ENCODE results near the gene UST. TPM values are rescaled to one million over a fixed set of nuclear protein-coding genes. Genes with fewer than 3 reads are reported as not detected.

UST gene
- total and polyA plus RNA-seq, 2 donors (not counting 1 experiment from before 2014, with no cell fraction given) = 7.3 to 16.9 TPM

- POLR2A ChIA-PET = no interaction called here
- H3K27me3 Mint-ChIP-seq = no peaks in the 10 kb centered on the region
- Histone ChIP-seq H3K79me2 (ENCODE audit: control insufficient read depth, insufficient read depth, low read length) (peaks cover 99% of the 10 kb centered on the region), H3K27me3 (replicated peaks in 1 of 4; ENCODE audit: control extremely low read depth in 1 of 4, control insufficient read depth in 3 of 4, insufficient read depth in 4 of 4, low read length in 3 of 4) (no peaks in the 10 kb centered on the region), H4K20me1 (ENCODE audit: control insufficient read depth, insufficient read depth, low read length, poor library complexity, severe bottlenecking) (peaks cover 20% of the 10 kb centered on the region), H3K36me3 (replicated peaks in 1 of 2; ENCODE audit: control extremely low read depth in 1 of 2, control insufficient read depth in 1 of 2, extremely low read depth in 1 of 2, insufficient read depth in 2 of 2, low read length in 1 of 2) (no peaks in the 10 kb centered on the region), H3K9me3 (ENCODE audit: control extremely low read depth in 1 of 3, control insufficient read depth in 2 of 3, insufficient read depth in 1 of 3, low read length in 2 of 3) (peaks cover 3 to 8% (median 5%) of the 10 kb centered on the region in 3 donors), H2AFZ (ENCODE audit: insufficient read depth, low read depth, low read length, poor library complexity, severe bottlenecking) (no peak overlapping the region), H3K27ac (ENCODE audit: low read length in 2 of 2) (no peak overlapping the region), H3K9ac (ENCODE audit: low read length) (no peak overlapping the region), H3K4me3 (ENCODE audit: control extremely low read depth in 1 of 5, extremely low read depth in 1 of 5, insufficient read depth in 1 of 5, low read depth in 2 of 5, low read length in 4 of 5) (no peak overlapping the region), H3K4me2 (replicated peaks; ENCODE audit: low read depth, low read length, poor library complexity, severe bottlenecking) (peak overlapping the region; percentile 36), H3K4me1 (ENCODE audit: control insufficient read depth in 2 of 2, insufficient read depth in 2 of 2, low read length in 2 of 2) (peaks cover 18 to 22% of the 10 kb centered on the region in 2 donors)
- H3K9me3 Mint-ChIP-seq (ENCODE audit: insufficient read depth) = peaks cover 2% of the 10 kb centered on the region
- no peak overlapping the region for H3K27ac Mint-ChIP-seq
- 33% methylated on average over 10 of the region's 10 CpGs for WGBS (ENCODE audit: insufficient coverage)
- ATAC-seq (ENCODE audit: low read depth) = peak; percentile 72
- no peak for TF ChIP-seq EZH2 (IDR thresholded peaks at IDR 0.05; ENCODE audit: borderline replicate concordance, insufficient read depth, low read depth, low read length, poor library complexity, severe bottlenecking)
- peaks cover 40% of the 10 kb centered on the region for H3K4me1 Mint-ChIP-seq
- peak overlapping the region; percentile 54 for H3K4me3 Mint-ChIP-seq
- peak; percentile 42 for DNase-seq
- intact Hi-C loops (cut with micrococcal nuclease) = loop anchor here (5.0 kb wide), 1 partner anchor 34 kb away; no protein-coding TSS in a partner anchor
- CTCF ChIA-PET = no interaction called here
Measured at GRCh38 chr6:148790817-148791216, 44.0 kb downstream of the UST start.

- no peak overlapping the region for H3K27ac ChIP-seq (ENCODE audit: low read length in 2 of 2)
- peaks cover 3 to 8% (median 5%) of the 10 kb centered on the region in 3 donors for H3K9me3 ChIP-seq (ENCODE audit: control extremely low read depth in 1 of 3, control insufficient read depth in 2 of 3, insufficient read depth in 1 of 3, low read length in 2 of 3)
- H3K27ac Mint-ChIP-seq = no peak overlapping the region
- H3K36me3 ChIP-seq (replicated peaks in 1 of 2; ENCODE audit: control extremely low read depth in 1 of 2, control insufficient read depth in 1 of 2, extremely low read depth in 1 of 2, insufficient read depth in 2 of 2, low read length in 1 of 2) = no peaks in the 10 kb centered on the region
- ChIA-PET POLR2A (no interaction called here), CTCF (interaction anchor here (0.5 to 1.1 kb wide), 2 partner anchors 51 to 215 kb away, joined by 3 to 5 read pairs; no protein-coding TSS in a partner anchor)
- peaks cover 99% of the 10 kb centered on the region for H3K79me2 ChIP-seq (ENCODE audit: control insufficient read depth, insufficient read depth, low read length)
- ATAC-seq (ENCODE audit: low read depth) (no peak), DNase-seq (no peak)
- 94% methylated on average over 2 of the region's 3 CpGs for WGBS (ENCODE audit: insufficient coverage)
- H3K4me1 Mint-ChIP-seq = peaks cover 37% of the 10 kb centered on the region
- no peak overlapping the region for H3K9ac ChIP-seq (ENCODE audit: low read length)
- H3K9me3 Mint-ChIP-seq (ENCODE audit: insufficient read depth) = peaks cover 2% of the 10 kb centered on the region
- no peak for TF ChIP-seq EZH2 (IDR thresholded peaks at IDR 0.05; ENCODE audit: borderline replicate concordance, insufficient read depth, low read depth, low read length, poor library complexity, severe bottlenecking)
- no peak for TF ChIP-seq CTCF (IDR thresholded peaks at IDR 0.05)
- no peak overlapping the region for H3K4me3 Mint-ChIP-seq
- H3K4me3 ChIP-seq (ENCODE audit: control extremely low read depth in 1 of 5, extremely low read depth in 1 of 5, insufficient read depth in 1 of 5, low read depth in 2 of 5, low read length in 4 of 5) = no peak overlapping the region
- H3K27me3 ChIP-seq (replicated peaks in 1 of 4; ENCODE audit: control extremely low read depth in 1 of 4, control insufficient read depth in 3 of 4, insufficient read depth in 4 of 4, low read length in 3 of 4) = no peaks in the 10 kb centered on the region
- H4K20me1 ChIP-seq (ENCODE audit: control insufficient read depth, insufficient read depth, low read length, poor library complexity, severe bottlenecking) = peaks cover 16% of the 10 kb centered on the region
- no peak overlapping the region for H2AFZ ChIP-seq (ENCODE audit: insufficient read depth, low read depth, low read length, poor library complexity, severe bottlenecking)
- peaks cover 18 to 22% of the 10 kb centered on the region in 2 donors for H3K4me1 ChIP-seq (ENCODE audit: control insufficient read depth in 2 of 2, insufficient read depth in 2 of 2, low read length in 2 of 2)
- no peaks in the 10 kb centered on the region for H3K27me3 Mint-ChIP-seq
- intact Hi-C loops (cut with micrococcal nuclease) = loop anchor here (5.0 kb wide), 1 partner anchor 34 kb away; no protein-coding TSS in a partner anchor
- H3K4me2 ChIP-seq (replicated peaks; ENCODE audit: low read depth, low read length, poor library complexity, severe bottlenecking) = peak overlapping the region; percentile 36
Measured at GRCh38 chr6:148791372-148791771, 44.5 kb downstream of the UST start.
